ENCODE data around the gene EOGT. TPM values are rescaled to one million over a fixed set of nuclear protein-coding genes. Genes with fewer than 3 reads are reported as not detected.
A peak's percentile ranks its signal among the peaks of the same experiment; 100 is the strongest.

Gene EOGT
- total RNA-seq, 1 experiment from 2014 or later: 4.6 TPM

DNA sequence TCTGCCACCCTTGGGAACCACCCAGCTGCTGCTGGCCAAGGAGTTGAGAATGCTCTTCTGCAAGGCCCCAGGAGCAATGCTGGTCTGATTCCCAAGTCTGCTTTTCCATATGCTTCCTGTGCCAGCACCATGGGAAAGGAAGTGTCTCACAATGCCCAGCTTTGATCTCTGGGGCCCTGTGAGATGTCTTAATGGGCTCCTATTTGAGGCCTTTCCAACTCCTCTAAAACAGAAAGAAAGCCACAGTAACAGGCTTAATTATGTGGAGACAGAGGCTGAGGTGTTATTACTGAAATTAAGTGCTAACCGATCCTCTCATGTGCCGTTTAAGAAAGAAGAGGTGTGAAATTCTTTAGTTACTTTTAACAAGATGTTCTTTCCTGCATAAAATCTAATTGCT is 4.5 kb downstream of the EOGT start:
- intact Hi-C loops (cut with micrococcal nuclease; ENCODE audit: unreplicated experiment): no loop called here
- BruUV-seq (replicated peaks): no TSS peak
- TF ChIP-seq EZH2 (IDR thresholded peaks at IDR 0.05; ENCODE audit: borderline replicate concordance, low read depth, low read length, poor library complexity, severe bottlenecking): no peak
- TF ChIP-seq, protein P1, sequence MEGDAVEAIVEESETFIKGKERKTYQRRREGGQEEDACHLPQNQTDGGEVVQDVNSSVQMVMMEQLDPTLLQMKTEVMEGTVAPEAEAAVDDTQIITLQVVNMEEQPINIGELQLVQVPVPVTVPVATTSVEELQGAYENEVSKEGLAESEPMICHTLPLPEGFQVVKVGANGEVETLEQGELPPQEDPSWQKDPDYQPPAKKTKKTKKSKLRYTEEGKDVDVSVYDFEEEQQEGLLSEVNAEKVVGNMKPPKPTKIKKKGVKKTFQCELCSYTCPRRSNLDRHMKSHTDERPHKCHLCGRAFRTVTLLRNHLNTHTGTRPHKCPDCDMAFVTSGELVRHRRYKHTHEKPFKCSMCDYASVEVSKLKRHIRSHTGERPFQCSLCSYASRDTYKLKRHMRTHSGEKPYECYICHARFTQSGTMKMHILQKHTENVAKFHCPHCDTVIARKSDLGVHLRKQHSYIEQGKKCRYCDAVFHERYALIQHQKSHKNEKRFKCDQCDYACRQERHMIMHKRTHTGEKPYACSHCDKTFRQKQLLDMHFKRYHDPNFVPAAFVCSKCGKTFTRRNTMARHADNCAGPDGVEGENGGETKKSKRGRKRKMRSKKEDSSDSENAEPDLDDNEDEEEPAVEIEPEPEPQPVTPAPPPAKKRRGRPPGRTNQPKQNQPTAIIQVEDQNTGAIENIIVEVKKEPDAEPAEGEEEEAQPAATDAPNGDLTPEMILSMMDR (conservative IDR thresholded peaks at IDR 0.05; ENCODE audit: low read depth, low read length): no peak
- Histone ChIP-seq H3K4me1 (ENCODE audit: insufficient read depth, low read length, poor library complexity, severe bottlenecking) (no peaks in the 10 kb centered on the region), H3K27ac (ENCODE audit: low read depth, low read length, poor library complexity, severe bottlenecking) (no peak overlapping the region), H3K27me3 (replicated peaks; ENCODE audit: insufficient read depth, low read depth, low read length, poor library complexity) (no peaks in the 10 kb centered on the region), H3K36me3 (ENCODE audit: insufficient read depth, low read length, poor library complexity, severe bottlenecking) (no peaks in the 10 kb centered on the region), H3K4me3 (ENCODE audit: low read depth, low read length, poor library complexity, severe bottlenecking) (no peak overlapping the region), H3K9me3 (ENCODE audit: low read depth, low read length, poor library complexity, severe bottlenecking) (no peaks in the 10 kb centered on the region)
- peak; percentile 9 for DNase-seq (ENCODE audit: low spot score)
- ChIA-PET CTCF (no interaction called here), POLR2A (ENCODE audit: low non-redundant PET) (no interaction called here)

DNA sequence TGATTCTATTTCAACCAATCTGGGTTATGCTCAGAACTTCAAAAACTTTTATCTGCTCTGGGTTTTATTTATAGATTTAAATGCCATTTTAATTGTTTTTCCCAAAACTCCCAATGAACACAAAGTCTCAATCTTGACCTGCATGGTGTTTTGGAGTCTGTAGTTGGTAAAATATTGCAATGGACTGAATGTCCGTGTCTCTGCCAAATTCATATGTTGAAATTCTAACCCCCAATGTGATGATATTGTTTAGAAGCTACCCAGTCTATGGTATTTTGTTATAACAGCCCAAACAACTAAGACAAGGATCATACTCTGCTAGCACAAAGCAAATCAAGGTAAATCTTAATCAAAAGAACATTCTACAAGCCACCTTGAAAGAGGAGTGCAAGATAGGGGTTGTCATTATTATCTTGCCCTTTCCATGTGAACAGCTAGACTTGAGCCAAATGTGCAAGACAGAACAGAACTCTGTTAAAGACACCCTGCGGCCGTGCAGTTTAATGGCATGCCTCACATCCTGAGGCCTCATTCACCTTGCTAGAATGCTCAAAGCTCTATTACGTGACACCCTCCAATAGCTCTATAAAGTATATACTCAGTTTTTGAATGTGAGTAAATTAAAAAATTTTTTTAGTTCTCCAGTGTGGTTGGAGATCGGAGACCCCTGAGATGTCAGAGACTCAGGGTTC is 7.5 kb downstream of the EOGT start:
- Histone ChIP-seq H3K36me3 (ENCODE audit: insufficient read depth, low read length, poor library complexity, severe bottlenecking) (no peaks in the 10 kb centered on the region), H3K27ac (ENCODE audit: low read depth, low read length, poor library complexity, severe bottlenecking) (no peak overlapping the region), H3K27me3 (replicated peaks; ENCODE audit: insufficient read depth, low read depth, low read length, poor library complexity) (no peaks in the 10 kb centered on the region), H3K4me1 (ENCODE audit: insufficient read depth, low read length, poor library complexity, severe bottlenecking) (no peaks in the 10 kb centered on the region), H3K4me3 (ENCODE audit: low read depth, low read length, poor library complexity, severe bottlenecking) (no peak overlapping the region), H3K9me3 (ENCODE audit: low read depth, low read length, poor library complexity, severe bottlenecking) (no peaks in the 10 kb centered on the region)
- no peak for TF ChIP-seq EZH2 (IDR thresholded peaks at IDR 0.05; ENCODE audit: borderline replicate concordance, low read depth, low read length, poor library complexity, severe bottlenecking)
- TF ChIP-seq, protein P1 (conservative IDR thresholded peaks at IDR 0.05; ENCODE audit: low read depth, low read length): no peak
- POLR2A ChIA-PET (ENCODE audit: low non-redundant PET): no interaction called here
- DNase-seq (ENCODE audit: low spot score): no peak
- CTCF ChIA-PET: no interaction called here
- BruUV-seq (replicated peaks): no TSS peak
- intact Hi-C loops (cut with micrococcal nuclease; ENCODE audit: unreplicated experiment): no loop called here

DNA sequence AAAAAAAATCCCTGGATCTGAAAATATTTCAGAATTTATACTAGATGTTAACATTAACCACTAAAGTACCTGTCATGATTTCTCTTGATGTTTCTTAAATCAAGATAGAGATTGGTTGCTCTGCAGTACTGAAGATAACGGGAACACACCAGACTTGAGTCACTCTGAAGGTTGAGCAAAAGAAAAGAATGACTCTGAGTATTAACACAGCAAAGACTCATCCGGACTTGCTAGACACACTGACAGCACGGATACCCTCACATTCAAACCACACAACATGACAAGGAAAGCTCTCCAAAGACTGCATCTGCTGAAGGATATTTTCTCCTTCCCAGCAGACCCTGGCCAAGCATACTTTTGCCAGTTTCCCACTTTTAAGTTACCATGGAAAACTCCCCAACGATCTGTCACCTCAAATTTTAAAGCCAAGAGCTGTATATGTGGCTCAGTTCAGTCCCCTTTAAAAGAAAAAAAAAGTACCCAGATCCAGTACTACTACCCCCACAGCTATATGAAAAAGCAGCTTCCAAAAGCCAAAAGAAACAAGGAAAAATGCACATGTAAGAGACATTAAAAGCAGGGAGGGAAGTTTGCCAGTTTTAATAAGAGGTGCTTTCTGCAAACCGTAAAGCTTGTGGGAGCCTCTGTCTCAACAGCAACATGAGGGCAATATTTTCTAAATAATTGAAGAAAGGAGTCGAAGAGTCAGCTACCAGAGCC is 8.3 kb downstream of the EOGT start:
- no peak overlapping the region for H3K4me3 ChIP-seq (ENCODE audit: low read depth, low read length, poor library complexity, severe bottlenecking)
- DNase-seq (ENCODE audit: low spot score): no peak
- no peaks in the 10 kb centered on the region for H3K4me1 ChIP-seq (ENCODE audit: insufficient read depth, low read length, poor library complexity, severe bottlenecking)
- ChIA-PET CTCF (no interaction called here), POLR2A (ENCODE audit: low non-redundant PET) (no interaction called here)
- no peak overlapping the region for H3K27ac ChIP-seq (ENCODE audit: low read depth, low read length, poor library complexity, severe bottlenecking)
- H3K27me3 ChIP-seq (replicated peaks; ENCODE audit: insufficient read depth, low read depth, low read length, poor library complexity): no peaks in the 10 kb centered on the region
- H3K9me3 ChIP-seq (ENCODE audit: low read depth, low read length, poor library complexity, severe bottlenecking): no peaks in the 10 kb centered on the region
- intact Hi-C loops (cut with micrococcal nuclease; ENCODE audit: unreplicated experiment): no loop called here
- BruUV-seq (replicated peaks): no TSS peak
- TF ChIP-seq EZH2 (IDR thresholded peaks at IDR 0.05; ENCODE audit: borderline replicate concordance, low read depth, low read length, poor library complexity, severe bottlenecking): no peak
- TF ChIP-seq, protein P1 (conservative IDR thresholded peaks at IDR 0.05; ENCODE audit: low read depth, low read length): no peak
- H3K36me3 ChIP-seq (ENCODE audit: insufficient read depth, low read length, poor library complexity, severe bottlenecking): no peaks in the 10 kb centered on the region
